Liver (tissue), 9 donors: Measurements from ENCODE around the gene CSNK2B. TPM values are rescaled to one million over a fixed set of nuclear protein-coding genes. Genes with fewer than 3 reads are reported as not detected.

Experiments
- DNase-seq: peaks from one replicate; pipeline ENCODE4 v3.0.0-alpha.2; 2017; ENCODE audit warnings: low spot score
- H3K27ac ChIP-seq, 2 donors: one replicate each; pipeline ENCODE4 v1.7.0; 2013; ENCODE audit warnings: inconsistent platforms in 2 of 2, low read length in 2 of 2, control low read depth in 1 of 2, low read depth in 1 of 2, mild to moderate bottlenecking in 1 of 2
- H3K27me3 ChIP-seq, 4 donors: one replicate each; pipeline versions ENCODE4 v1.6.1 to v1.7.0; 2013; ENCODE audit warnings: low read length in 3 of 4, inconsistent platforms in 1 of 4, mild to moderate bottlenecking in 1 of 4, moderate library complexity in 1 of 4; ENCODE audit not compliant: control insufficient read depth in 4 of 4, insufficient read depth in 4 of 4
- H3K36me3 ChIP-seq, 4 donors: one replicate each; pipeline versions ENCODE4 v1.6.1 to v1.7.0; 2013; ENCODE audit warnings: low read length in 3 of 4, mild to moderate bottlenecking in 3 of 4, low read depth in 1 of 4, moderate library complexity in 1 of 4; ENCODE audit not compliant: control insufficient read depth in 4 of 4, insufficient read depth in 3 of 4
- H3K4me1 ChIP-seq, 4 donors: one replicate each; pipeline versions ENCODE4 v1.6.1 to v1.7.0; 2013; ENCODE audit warnings: low read length in 3 of 4, mild to moderate bottlenecking in 3 of 4, moderate library complexity in 1 of 4; ENCODE audit not compliant: control insufficient read depth in 4 of 4, insufficient read depth in 4 of 4
- H3K4me3 ChIP-seq, 3 donors: one replicate each; pipeline versions ENCODE4 v1.6.1 to v1.7.0; 2013; ENCODE audit warnings: low read length in 3 of 3, control low read depth in 1 of 3, low read depth in 1 of 3, mild to moderate bottlenecking in 1 of 3
- H3K9ac ChIP-seq, 2 donors: one replicate each; pipeline ENCODE4 v1.7.0; 2013; ENCODE audit warnings: low read length in 2 of 2, mild to moderate bottlenecking in 2 of 2, moderate library complexity in 2 of 2, control low read depth in 1 of 2, low read depth in 1 of 2
- H3K9me3 ChIP-seq, 4 donors: one replicate each; pipeline versions ENCODE4 v1.6.1 to v1.7.0; 2013; ENCODE audit warnings: low read length in 3 of 4; ENCODE audit not compliant: control insufficient read depth in 4 of 4
- EGR1 ChIP-seq, 2 donors: IDR thresholded peaks; 2 replicates each; pipeline ENCODE4 v1.6.1; 2016 to 2018; ENCODE audit warnings: antibody characterized with exemption in 2 of 2, low read depth in 2 of 2
- FOXA1 ChIP-seq: IDR thresholded peaks from 2 replicates; pipeline ENCODE4 v1.6.1; 2016; ENCODE audit warnings: antibody characterized with exemption
- FOXA2 ChIP-seq: IDR thresholded peaks from 2 replicates; pipeline ENCODE4 v1.6.1; 2016; ENCODE audit warnings: antibody characterized with exemption
- GABPA ChIP-seq, 2 donors: IDR thresholded peaks in 1 of 2; conservative IDR thresholded peaks in 1 of 2; 2 replicates each; pipeline ENCODE4 v1.6.1; 2016; ENCODE audit warnings: antibody characterized with exemption in 2 of 2, mild to moderate bottlenecking in 1 of 2, moderate library complexity in 1 of 2
- HNF4A ChIP-seq, 2 donors: conservative IDR thresholded peaks; 2 replicates each; pipeline ENCODE4 v1.6.1; 2016; ENCODE audit warnings: antibody characterized with exemption in 2 of 2, mild to moderate bottlenecking in 2 of 2
- HNF4G ChIP-seq: IDR thresholded peaks from 2 replicates; pipeline ENCODE4 v1.6.1; 2016; ENCODE audit warnings: antibody characterized with exemption
- JUND ChIP-seq, 2 donors: IDR thresholded peaks; 2 replicates each; pipeline ENCODE4 v1.6.1; 2016; ENCODE audit warnings: antibody characterized with exemption in 2 of 2
- MAX ChIP-seq: IDR thresholded peaks from 2 replicates; pipeline ENCODE4 v1.6.1; 2016; ENCODE audit warnings: antibody characterized with exemption
- NR2F2 ChIP-seq: IDR thresholded peaks from 2 replicates; pipeline ENCODE4 v1.6.1; 2016; ENCODE audit warnings: antibody characterized with exemption
- RAD21 ChIP-seq, 2 donors: IDR thresholded peaks; 2 replicates each; pipeline ENCODE4 v1.6.1; 2016; ENCODE audit warnings: antibody characterized with exemption in 2 of 2, mild to moderate bottlenecking in 2 of 2
- RXRA ChIP-seq, 2 donors: IDR thresholded peaks; 2 replicates each; pipeline ENCODE4 v1.6.1; 2017 to 2018; ENCODE audit warnings: antibody characterized with exemption in 2 of 2, mild to moderate bottlenecking in 1 of 2
- SP1 ChIP-seq: IDR thresholded peaks from 2 replicates; pipeline ENCODE4 v1.6.1; 2018; ENCODE audit warnings: antibody characterized with exemption, mild to moderate bottlenecking
- TAF1 ChIP-seq: conservative IDR thresholded peaks from 2 replicates; pipeline ENCODE4 v1.6.1; 2016; ENCODE audit warnings: antibody characterized with exemption, mild to moderate bottlenecking
- YY1 ChIP-seq: IDR thresholded peaks from 2 replicates; pipeline ENCODE4 v1.6.1; 2016; ENCODE audit warnings: antibody characterized with exemption, mild to moderate bottlenecking
- ZBTB33 ChIP-seq: IDR thresholded peaks from 2 replicates; pipeline ENCODE4 v1.6.1; 2016; ENCODE audit warnings: antibody characterized with exemption
- WGBS: extraction: QIAGEN DNeasy Blood & Tissue Kit; methylation state at CpG from one replicate; pipeline ENCODE4 v1.1.7; 2013; 5-methylcytosine and 5-hydroxymethylcytosine counted together
- polyA plus RNA-seq, 2 donors: library from polyadenylated mRNA; stranded (reverse) in 1 of 2; unstranded in 1 of 2; fragments of 200-250 nt in 1 of 2; fragments of >200 nt in 1 of 2; fragmentation: Nextera tagmentation in 1 of 2; extraction: Ambion mirVana in 1 of 2; gene quantifications; one replicate each; pipeline versions ENCODE4 v1.2.1 to v1.2.3, GENCODE V29; 2013 to 2015
- total RNA-seq, 2 donors: library from RNA; depleted of rRNA; stranded (reverse); fragments of >200 nt; gene quantifications; one replicate each; pipeline ENCODE4 v1.2.3, GENCODE V29; 2014
- TF ChIP-seq, protein P1 (sequence below): fragments of 150-350 bp; IDR thresholded peaks from 2 replicates; pipeline ENCODE4 v1.5.1; 2017; ENCODE audit warnings: improper control_type of control experiment, low read depth, low read length; ENCODE audit not compliant: missing input control
- TF ChIP-seq, protein P2 (sequence below): IDR thresholded peaks from 2 replicates; pipeline ENCODE4 v1.6.1; 2016; ENCODE audit warnings: antibody characterized with exemption, mild to moderate bottlenecking
- donor health status: healthy.
- donor health status: healthy.
- donor health status: healthy.
- donor health status: healthy.
- donor health status: healthy.

CSNK2B gene
- total and polyA plus RNA-seq, 4 donors, result 58.1 to 108 (median 77.0) TPM

- no peak for TF ChIP-seq MAX
- no peak for TF ChIP-seq GABPA (IDR thresholded peaks at IDR 0.05 in 1 of 2, conservative IDR thresholded peaks at IDR 0.05 in 1 of 2)
- TF ChIP-seq YY1, result no peak
Observed at GRCh38 chr6:31691564-31692108, 25.8 kb downstream of the CSNK2B start (continued).

DNA sequence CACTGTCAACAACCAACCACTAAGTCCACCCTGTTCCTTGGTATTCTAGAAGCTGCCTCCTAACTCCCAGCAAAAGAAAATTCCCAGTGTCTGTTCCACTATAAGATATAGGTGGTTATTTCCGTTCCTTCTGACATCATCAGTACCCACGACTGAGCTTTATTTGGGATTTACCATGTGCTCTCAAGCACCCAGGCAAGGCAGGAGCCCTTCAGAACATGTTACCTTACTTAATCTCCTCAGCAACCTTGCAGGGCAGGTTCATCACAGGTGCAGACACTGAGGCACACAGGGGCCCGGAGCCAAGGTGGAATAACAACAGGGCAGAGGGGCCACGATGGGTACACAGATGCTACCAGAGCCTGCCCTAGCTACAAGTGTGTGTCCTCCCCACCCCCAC lies 26.5 kb downstream of the CSNK2B start:
- 90% methylated on average over 4 of the region's 4 CpGs for WGBS
- TF ChIP-seq RXRA (IDR thresholded peaks at IDR 0.05), result no peak
- TF ChIP-seq FOXA1, result no peak
- TF ChIP-seq, protein P1, sequence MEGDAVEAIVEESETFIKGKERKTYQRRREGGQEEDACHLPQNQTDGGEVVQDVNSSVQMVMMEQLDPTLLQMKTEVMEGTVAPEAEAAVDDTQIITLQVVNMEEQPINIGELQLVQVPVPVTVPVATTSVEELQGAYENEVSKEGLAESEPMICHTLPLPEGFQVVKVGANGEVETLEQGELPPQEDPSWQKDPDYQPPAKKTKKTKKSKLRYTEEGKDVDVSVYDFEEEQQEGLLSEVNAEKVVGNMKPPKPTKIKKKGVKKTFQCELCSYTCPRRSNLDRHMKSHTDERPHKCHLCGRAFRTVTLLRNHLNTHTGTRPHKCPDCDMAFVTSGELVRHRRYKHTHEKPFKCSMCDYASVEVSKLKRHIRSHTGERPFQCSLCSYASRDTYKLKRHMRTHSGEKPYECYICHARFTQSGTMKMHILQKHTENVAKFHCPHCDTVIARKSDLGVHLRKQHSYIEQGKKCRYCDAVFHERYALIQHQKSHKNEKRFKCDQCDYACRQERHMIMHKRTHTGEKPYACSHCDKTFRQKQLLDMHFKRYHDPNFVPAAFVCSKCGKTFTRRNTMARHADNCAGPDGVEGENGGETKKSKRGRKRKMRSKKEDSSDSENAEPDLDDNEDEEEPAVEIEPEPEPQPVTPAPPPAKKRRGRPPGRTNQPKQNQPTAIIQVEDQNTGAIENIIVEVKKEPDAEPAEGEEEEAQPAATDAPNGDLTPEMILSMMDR, result no peak
- no peak for TF ChIP-seq JUND (IDR thresholded peaks at IDR 0.05)
- TF ChIP-seq RAD21 (IDR thresholded peaks at IDR 0.05), result no peak
- no peak for TF ChIP-seq GABPA (IDR thresholded peaks at IDR 0.05 in 1 of 2, conservative IDR thresholded peaks at IDR 0.05 in 1 of 2)
- no peak for TF ChIP-seq NR2F2
- no peak for TF ChIP-seq ZBTB33
- TF ChIP-seq EGR1 (IDR thresholded peaks at IDR 0.05; ENCODE audit: low read depth in 2 of 2), result no peak
- TF ChIP-seq FOXA2, result no peak
- TF ChIP-seq MAX, result no peak
- H3K4me3 ChIP-seq, result no peak overlapping the region
- no peaks in the 10 kb centered on the region for H3K9me3 ChIP-seq
- no peak overlapping the region for H3K9ac ChIP-seq
- no peak overlapping the region for H3K27ac ChIP-seq
- no peak for DNase-seq
- no peaks in the 10 kb centered on the region for H3K27me3 ChIP-seq
- H3K36me3 ChIP-seq, result peaks cover 10 to 80% (median 59%) of the 10 kb centered on the region in 4 donors
- H3K4me1 ChIP-seq, result no peaks in the 10 kb centered on the region

GRCh38 chr6:31692886-31693285 lies 27.0 kb downstream of the CSNK2B start:
- WGBS, result 93% methylated on average over 9 of the region's 9 CpGs
- DNase-seq, result no peak
- no peak overlapping the region for H3K27ac ChIP-seq
- H3K36me3 ChIP-seq, result peaks cover 8 to 74% (median 56%) of the 10 kb centered on the region in 4 donors
- TF ChIP-seq GABPA (IDR thresholded peaks at IDR 0.05 in 1 of 2, conservative IDR thresholded peaks at IDR 0.05 in 1 of 2) (no peak), NR2F2 (no peak), FOXA2 (no peak), ZBTB33 (no peak), HNF4G (no peak), HNF4A (conservative IDR thresholded peaks at IDR 0.05) (no peak), SP1 (no peak), JUND (IDR thresholded peaks at IDR 0.05) (no peak), EGR1 (IDR thresholded peaks at IDR 0.05; ENCODE audit: low read depth in 2 of 2) (no peak), YY1 (no peak), RAD21 (IDR thresholded peaks at IDR 0.05) (no peak), RXRA (IDR thresholded peaks at IDR 0.05) (no peak), MAX (no peak), FOXA1 (no peak), TAF1 (no peak)
- TF ChIP-seq, protein P2, sequence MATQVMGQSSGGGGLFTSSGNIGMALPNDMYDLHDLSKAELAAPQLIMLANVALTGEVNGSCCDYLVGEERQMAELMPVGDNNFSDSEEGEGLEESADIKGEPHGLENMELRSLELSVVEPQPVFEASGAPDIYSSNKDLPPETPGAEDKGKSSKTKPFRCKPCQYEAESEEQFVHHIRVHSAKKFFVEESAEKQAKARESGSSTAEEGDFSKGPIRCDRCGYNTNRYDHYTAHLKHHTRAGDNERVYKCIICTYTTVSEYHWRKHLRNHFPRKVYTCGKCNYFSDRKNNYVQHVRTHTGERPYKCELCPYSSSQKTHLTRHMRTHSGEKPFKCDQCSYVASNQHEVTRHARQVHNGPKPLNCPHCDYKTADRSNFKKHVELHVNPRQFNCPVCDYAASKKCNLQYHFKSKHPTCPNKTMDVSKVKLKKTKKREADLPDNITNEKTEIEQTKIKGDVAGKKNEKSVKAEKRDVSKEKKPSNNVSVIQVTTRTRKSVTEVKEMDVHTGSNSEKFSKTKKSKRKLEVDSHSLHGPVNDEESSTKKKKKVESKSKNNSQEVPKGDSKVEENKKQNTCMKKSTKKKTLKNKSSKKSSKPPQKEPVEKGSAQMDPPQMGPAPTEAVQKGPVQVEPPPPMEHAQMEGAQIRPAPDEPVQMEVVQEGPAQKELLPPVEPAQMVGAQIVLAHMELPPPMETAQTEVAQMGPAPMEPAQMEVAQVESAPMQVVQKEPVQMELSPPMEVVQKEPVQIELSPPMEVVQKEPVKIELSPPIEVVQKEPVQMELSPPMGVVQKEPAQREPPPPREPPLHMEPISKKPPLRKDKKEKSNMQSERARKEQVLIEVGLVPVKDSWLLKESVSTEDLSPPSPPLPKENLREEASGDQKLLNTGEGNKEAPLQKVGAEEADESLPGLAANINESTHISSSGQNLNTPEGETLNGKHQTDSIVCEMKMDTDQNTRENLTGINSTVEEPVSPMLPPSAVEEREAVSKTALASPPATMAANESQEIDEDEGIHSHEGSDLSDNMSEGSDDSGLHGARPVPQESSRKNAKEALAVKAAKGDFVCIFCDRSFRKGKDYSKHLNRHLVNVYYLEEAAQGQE, result no peak
- H3K9me3 ChIP-seq, result no peaks in the 10 kb centered on the region
- H3K9ac ChIP-seq, result no peak overlapping the region
- H3K27me3 ChIP-seq, result no peaks in the 10 kb centered on the region
- H3K4me3 ChIP-seq, result no peak overlapping the region
- H3K4me1 ChIP-seq, result no peaks in the 10 kb centered on the region
